Testis (tissue), 2 donors: ENCODE data around the gene TWIST2.

Source experiments
- CTCF ChIP-seq, 3 experiments: fragments of 450-650 bp in 2 of 3; fragments of 200-600 bp in 1 of 3; sonication (generic) in 1 of 3; IDR thresholded peaks; one replicate each; pipeline ENCODE4 v1.5.1; 2016 to 2019; ENCODE audit warnings: antibody characterized with exemption in 3 of 3, mild to moderate bottlenecking in 2 of 3, moderate library complexity in 1 of 3
- POLR2A ChIP-seq: fragments of 450-650 bp; IDR thresholded peaks from one replicate; pipeline ENCODE4 v1.6.1; 2017; ENCODE audit warnings: antibody characterized with exemption, mild to moderate bottlenecking, moderate library complexity

GRCh38 chr2:238862701-238863100 lies 14.8 kb downstream of the TWIST2 start:
- TF ChIP-seq CTCF (IDR thresholded peaks at IDR 0.05) (no peak), POLR2A (no peak)
